Neural progenitor cell (in vitro differentiated cells): ENCODE data around the gene SCGB2B2. TPM values are rescaled to one million over a fixed set of nuclear protein-coding genes. Genes with fewer than 3 reads are reported as not detected.
"Not testable (repeated sequence)": the region's sequence is repeated elsewhere in the genome, so short reads cannot be mapped to it uniquely, and the experiment has no call there.

ENCODE experiments used
- DNase-seq: peaks from one replicate; pipeline ENCODE4 v3.0.0-alpha.2; 2016; ENCODE audit warnings: low spot score
- H2AFZ ChIP-seq: fragments of 200-600 bp; sonication (generic); replicated peaks from 2 replicates; pipeline ENCODE4 v1.6.1; 2016; ENCODE audit warnings: antibody characterized with exemption
- H3F3A ChIP-seq: fragments of 200-600 bp; sonication (generic); 2 replicates; pipeline ENCODE4 v1.6.1; 2016; ENCODE audit warnings: antibody characterized with exemption, low read depth
- H3K27ac ChIP-seq: fragments of 200-600 bp; sonication (generic); 2 replicates; pipeline ENCODE4 v1.5.1; 2016; ENCODE audit warnings: mild to moderate bottlenecking
- H3K27me3 ChIP-seq: fragments of 200-600 bp; sonication (generic); 2 replicates; pipeline ENCODE4 v1.6.1; 2016; ENCODE audit warnings: mild to moderate bottlenecking, moderate library complexity
- H3K36me3 ChIP-seq: fragments of 200-600 bp; sonication (generic); 2 replicates; pipeline ENCODE4 v1.5.1; 2016
- H3K4me1 ChIP-seq: fragments of 200-600 bp; sonication (generic); 2 replicates; pipeline ENCODE4 v1.6.1; 2016; ENCODE audit warnings: mixed run types
- H3K4me2 ChIP-seq: fragments of 200-600 bp; sonication (generic); 2 replicates; pipeline ENCODE4 v1.6.1; 2016
- H3K4me3 ChIP-seq: fragments of 200-600 bp; sonication (generic); 2 replicates; pipeline ENCODE4 v1.5.1; 2016
- H3K79me2 ChIP-seq: fragments of 200-600 bp; sonication (generic); 2 replicates; pipeline ENCODE4 v1.6.1; 2016; ENCODE audit warnings: low read depth
- H3K9ac ChIP-seq: fragments of 200-600 bp; sonication (generic); 2 replicates; pipeline ENCODE4 v1.6.1; 2016
- H3K9me3 ChIP-seq: fragments of 200-600 bp; sonication (generic); 2 replicates; pipeline ENCODE4 v1.5.1; 2016; ENCODE audit warnings: low read depth
- H4K20me1 ChIP-seq: fragments of 200-600 bp; sonication (generic); 2 replicates; pipeline ENCODE4 v1.6.1; 2016; ENCODE audit warnings: low read depth
- H3K27ac Mint-ChIP-seq: 3 replicates; pipeline ENCODE4 v1.8.0; 2021; ENCODE audit warnings: mixed read lengths
- H3K27me3 Mint-ChIP-seq: 2 replicates; pipeline ENCODE4 v1.8.0; 2022; ENCODE audit warnings: low read depth, mild to moderate bottlenecking, inconsistent platforms, moderate library complexity, mixed read lengths; ENCODE audit not compliant: insufficient read depth
- H3K36me3 Mint-ChIP-seq: 3 replicates; pipeline ENCODE4 v1.8.0; 2021; ENCODE audit warnings: mixed read lengths
- H3K4me1 Mint-ChIP-seq: 3 replicates; pipeline ENCODE4 v1.8.0; 2021; ENCODE audit warnings: mixed read lengths
- H3K4me3 Mint-ChIP-seq: 3 replicates; pipeline ENCODE4 v1.8.0; 2021; ENCODE audit warnings: mild to moderate bottlenecking, moderate library complexity, mixed read lengths
- H3K9me3 Mint-ChIP-seq: 3 replicates; pipeline ENCODE4 v1.8.0; 2020; ENCODE audit warnings: mixed read lengths
- CTCF ChIP-seq: fragments of 200-600 bp; sonication (generic); IDR thresholded peaks from 2 replicates; pipeline ENCODE4 v1.5.1; 2017; ENCODE audit warnings: antibody characterized with exemption, mild to moderate bottlenecking
- EZH2 ChIP-seq: fragments of 200-600 bp; sonication (generic); IDR thresholded peaks from 2 replicates; pipeline ENCODE4 v1.6.1; 2017; ENCODE audit warnings: antibody characterized with exemption, mild to moderate bottlenecking, moderate library complexity
- EZH2phosphoT487 ChIP-seq: fragments of 200-600 bp; sonication (generic); IDR thresholded peaks from 2 replicates; pipeline ENCODE4 v1.6.1; 2017; ENCODE audit warnings: antibody characterized with exemption
- total RNA-seq: library from RNA; depleted of rRNA; stranded (reverse); fragments of >200 nt; gene quantifications from 2 replicates; pipeline ENCODE4 v1.2.3, GENCODE V29; 2015; ENCODE audit warnings: low replicate concordance

The SCGB2B2 gene
- total RNA-seq, 1 donor from 2014 or later = not detected

- Histone ChIP-seq H3K9ac (no peak overlapping the region), H2AFZ (no peak overlapping the region), H3F3A (no peaks in the 10 kb centered on the region), H3K4me3 (no peak overlapping the region), H3K79me2 (no peaks in the 10 kb centered on the region), H3K36me3 (peaks cover 15% of the 10 kb centered on the region), H4K20me1 (no peaks in the 10 kb centered on the region), H3K9me3 (peaks cover 11% of the 10 kb centered on the region), H3K4me1 (no peaks in the 10 kb centered on the region), H3K27me3 (peaks cover 3% of the 10 kb centered on the region), H3K27ac (no peak overlapping the region), H3K4me2 (no peak overlapping the region)
- no peak for DNase-seq
- Mint-ChIP-seq H3K4me1 (no peaks in the 10 kb centered on the region), H3K36me3 (peaks cover 31% of the 10 kb centered on the region), H3K27ac (no peak overlapping the region), H3K4me3 (no peak overlapping the region), H3K27me3 (peaks cover 2% of the 10 kb centered on the region), H3K9me3 (peaks cover 37% of the 10 kb centered on the region)
- TF ChIP-seq EZH2phosphoT487 (no peak), CTCF (no peak), EZH2 (no peak)
Measured at GRCh38 chr19:34688592-34688991, 11.6 kb upstream of the SCGB2B2 start.

DNA sequence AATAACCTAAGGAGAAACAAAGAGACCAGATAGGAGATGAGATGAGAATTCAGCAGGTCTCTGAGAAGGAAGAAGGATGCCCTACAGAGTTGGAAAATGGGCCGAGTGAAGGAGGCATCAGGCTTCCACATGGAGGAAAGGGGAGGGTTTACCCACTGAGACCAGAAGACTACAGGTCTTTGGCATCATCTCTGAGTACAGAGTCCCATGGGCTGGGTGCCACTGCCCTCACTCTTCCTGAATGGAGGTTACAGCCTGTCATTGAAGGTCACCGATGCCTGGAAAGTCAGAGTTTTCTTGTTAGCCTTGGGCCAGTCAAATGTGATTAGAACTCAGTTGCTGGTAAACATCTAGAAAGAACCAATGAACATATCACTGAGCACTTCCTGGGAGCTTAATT is 10.4 kb upstream of the SCGB2B2 start:
- Mint-ChIP-seq H3K27me3 (no peaks in the 10 kb centered on the region), H3K4me3 (no peak overlapping the region), H3K4me1 (no peaks in the 10 kb centered on the region), H3K36me3 (peaks cover 42% of the 10 kb centered on the region), H3K27ac (no peak overlapping the region), H3K9me3 (peaks cover 47% of the 10 kb centered on the region)
- DNase-seq = no peak
- Histone ChIP-seq H3F3A (no peaks in the 10 kb centered on the region), H3K79me2 (no peaks in the 10 kb centered on the region), H3K9ac (no peak overlapping the region), H2AFZ (no peak overlapping the region), H3K36me3 (peaks cover 25% of the 10 kb centered on the region), H3K4me3 (no peak overlapping the region), H4K20me1 (no peaks in the 10 kb centered on the region), H3K9me3 (peaks cover 11% of the 10 kb centered on the region), H3K27me3 (no peaks in the 10 kb centered on the region), H3K4me1 (no peaks in the 10 kb centered on the region), H3K4me2 (no peak overlapping the region), H3K27ac (no peak overlapping the region)
- TF ChIP-seq CTCF (no peak), EZH2 (no peak), EZH2phosphoT487 (no peak)

- Histone ChIP-seq H3K4me1 (no peaks in the 10 kb centered on the region), H3K9me3 (peaks cover 11% of the 10 kb centered on the region), H3K27me3 (no peaks in the 10 kb centered on the region), H3K27ac (no peak overlapping the region), H3K79me2 (no peaks in the 10 kb centered on the region), H3K36me3 (peaks cover 34% of the 10 kb centered on the region), H3K9ac (no peak overlapping the region), H3F3A (no peaks in the 10 kb centered on the region), H4K20me1 (no peaks in the 10 kb centered on the region), H2AFZ (no peak overlapping the region), H3K4me2 (no peak overlapping the region), H3K4me3 (no peak overlapping the region)
- Mint-ChIP-seq H3K27me3 (no peaks in the 10 kb centered on the region), H3K9me3 (peaks cover 50% of the 10 kb centered on the region), H3K4me1 (no peaks in the 10 kb centered on the region), H3K36me3 (peaks cover 51% of the 10 kb centered on the region), H3K27ac (no peak overlapping the region), H3K4me3 (no peak overlapping the region)
- TF ChIP-seq CTCF = no peak
- no peak for TF ChIP-seq EZH2phosphoT487
- no peak for DNase-seq
Measured at GRCh38 chr19:34686455-34686854, 9.5 kb upstream of the SCGB2B2 start.

DNA sequence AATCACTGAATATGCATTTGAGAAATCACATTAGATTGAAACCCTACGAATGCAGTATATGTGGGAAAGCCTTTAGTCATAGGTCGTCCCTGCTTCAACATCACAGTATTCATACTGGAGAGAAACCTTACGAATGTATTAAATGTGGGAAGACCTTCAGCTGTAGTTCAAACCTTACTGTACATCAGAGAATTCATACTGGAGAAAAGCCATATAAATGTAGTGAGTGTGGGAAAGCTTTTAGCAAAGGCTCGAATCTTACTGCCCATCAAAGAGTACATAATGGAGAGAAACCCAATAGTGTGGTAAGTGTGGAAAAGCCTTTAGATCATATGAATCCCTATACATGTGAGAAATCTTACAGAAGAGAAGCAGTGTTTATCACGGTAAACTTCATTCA is 8.3 kb upstream of the SCGB2B2 start:
- H3K79me2 ChIP-seq, H3K27me3 ChIP-seq, H3K27ac ChIP-seq, H3K4me1 ChIP-seq, H3K27me3 Mint-ChIP-seq, H3K9ac ChIP-seq, H3K27ac Mint-ChIP-seq, H3F3A ChIP-seq, DNase-seq, H4K20me1 ChIP-seq, H3K4me3 ChIP-seq, H3K4me3 Mint-ChIP-seq, H3K4me1 Mint-ChIP-seq, H3K4me2 ChIP-seq, H2AFZ ChIP-seq: not testable (repeated sequence)
- peaks cover 11% of the 10 kb centered on the region for H3K9me3 ChIP-seq
- peaks cover 45% of the 10 kb centered on the region for H3K36me3 ChIP-seq
- H3K36me3 Mint-ChIP-seq = peaks cover 61% of the 10 kb centered on the region
- H3K9me3 Mint-ChIP-seq = peaks cover 59% of the 10 kb centered on the region
